SK-N-SH (cell line): ENCODE results near the gene ARF1. TPM values are rescaled to one million over a fixed set of nuclear protein-coding genes. Genes with fewer than 3 reads are reported as not detected.

Source experiments
- CTCF ChIA-PET: fragments of 300-600, 350-600 bp; formaldehyde crosslinking; extraction: SDS; loops from one replicate; lab custom pipeline; 2021; lab: Yijun Ruan, JAX
- POLR2A ChIA-PET: fragments of 350-600 bp; sonication (Branson Sonifier 250); formaldehyde crosslinking; extraction: SDS; loops from one replicate; lab custom pipeline; 2020; ENCODE audit warnings: antibody characterized with exemption, inconsistent platforms; lab: Yijun Ruan, JAX
- DNase-seq: peaks from one replicate; pipeline ENCODE4 v3.0.0; 2012
- H2AFZ ChIP-seq: fragments of 200-600 bp; sonication (generic); 2 replicates; pipeline ENCODE4 v1.8.1; 2016; ENCODE audit warnings: antibody characterized with exemption, mild to moderate bottlenecking, low read depth
- H3F3A ChIP-seq: fragments of 200-600 bp; sonication (generic); replicated peaks from 2 replicates; pipeline ENCODE3; 2016; ENCODE audit warnings: antibody characterized with exemption, mild to moderate bottlenecking; ENCODE audit not compliant: insufficient read depth
- H3K27ac ChIP-seq, 2 experiments: fragments of 200-500 bp in 1 of 2; fragments of 200-600 bp in 1 of 2; sonication (Bioruptor generic) in 1 of 2; sonication (generic), shearing (Covaris generic) in 1 of 2; 2 replicates each; pipeline versions ENCODE4 v1.5.1 to v1.6.1; 2014 to 2016; ENCODE audit warnings: low read depth in 2 of 2, inconsistent platforms in 1 of 2, low read length in 1 of 2, mild to moderate bottlenecking in 1 of 2, mixed read lengths in 1 of 2
- H3K27me3 ChIP-seq: fragments of 200-600 bp; sonication (generic), shearing (Covaris generic); 2 replicates; pipeline ENCODE4 v1.6.1; 2016; ENCODE audit warnings: mixed run types; ENCODE audit not compliant: insufficient read depth
- H3K36me3 ChIP-seq, 2 experiments: fragments of 200-500 bp in 1 of 2; fragments of 200-600 bp in 1 of 2; sonication (Bioruptor generic) in 1 of 2; sonication (generic) in 1 of 2; replicated peaks in 1 of 2; 2 replicates each; pipeline versions ENCODE3 to v1.5.1; 2014 to 2016; ENCODE audit warnings: low read length in 1 of 2, mild to moderate bottlenecking in 1 of 2; ENCODE audit not compliant: insufficient read depth in 2 of 2, control insufficient read depth in 1 of 2
- H3K4me1 ChIP-seq, 2 experiments: fragments of 200-500 bp in 1 of 2; fragments of 200-600 bp in 1 of 2; sonication (Bioruptor generic) in 1 of 2; sonication (generic), shearing (Covaris generic) in 1 of 2; 2 replicates each; pipeline versions ENCODE4 v1.5.1 to v1.6.1; 2014 to 2016; ENCODE audit warnings: low read depth in 1 of 2, low read length in 1 of 2, mixed run types in 1 of 2; ENCODE audit not compliant: insufficient read depth in 2 of 2, control insufficient read depth in 1 of 2
- H3K4me2 ChIP-seq: fragments of 200-600 bp; sonication (generic), shearing (Covaris generic); 2 replicates; pipeline ENCODE4 v1.6.1; 2017; ENCODE audit warnings: mixed run types
- H3K4me3 ChIP-seq, 2 experiments: fragments of 200-500 bp in 1 of 2; fragments of 200-600 bp in 1 of 2; sonication (Bioruptor generic) in 1 of 2; sonication (generic), shearing (Covaris generic) in 1 of 2; 2 replicates each; pipeline versions ENCODE4 v1.5.1 to v1.8.1; 2014 to 2016; ENCODE audit warnings: low read depth in 2 of 2, inconsistent platforms in 1 of 2, low read length in 1 of 2, mild to moderate bottlenecking in 1 of 2, mixed read lengths in 1 of 2, moderate library complexity in 1 of 2
- H3K79me2 ChIP-seq: fragments of 200-600 bp; sonication (generic); 2 replicates; pipeline ENCODE4 v1.8.1; 2017; ENCODE audit warnings: mild to moderate bottlenecking; ENCODE audit not compliant: insufficient read depth
- H3K9ac ChIP-seq: fragments of 200-600 bp; sonication (generic); 2 replicates; pipeline ENCODE4 v1.6.1; 2017; ENCODE audit warnings: mixed run types
- H3K9me2 ChIP-seq: fragments of 200-600 bp; sonication (generic); 2 replicates; pipeline ENCODE4 v1.6.1; 2017; ENCODE audit warnings: mixed run types
- H3K9me3 ChIP-seq: fragments of 200-600 bp; sonication (generic); 2 replicates; pipeline ENCODE4 v1.6.1; 2017; ENCODE audit warnings: mixed run types, mild to moderate bottlenecking, moderate library complexity
- H4K20me1 ChIP-seq: fragments of 200-600 bp; sonication (generic); 2 replicates; pipeline ENCODE4 v1.6.1; 2017; ENCODE audit warnings: mild to moderate bottlenecking, mixed run types; ENCODE audit not compliant: insufficient read depth
- CHD2 ChIP-seq: fragments of 150-350 bp; IDR thresholded peaks from 2 replicates; pipeline ENCODE4 v1.6.1; 2018; ENCODE audit warnings: low read length; ENCODE audit not compliant: partially characterized antibody
- ELF1 ChIP-seq: IDR thresholded peaks from 2 replicates; pipeline ENCODE4 v1.4.0; 2012
- EZH2phosphoT487 ChIP-seq: fragments of 200-600 bp; sonication (generic); IDR thresholded peaks from 2 replicates; pipeline ENCODE4 v1.6.1; 2017; ENCODE audit warnings: low read depth, mixed run types, mild to moderate bottlenecking, antibody characterized with exemption, moderate library complexity, borderline replicate concordance
- GABPA ChIP-seq: IDR thresholded peaks from 2 replicates; pipeline ENCODE4 v1.4.0; 2012; ENCODE audit warnings: low read depth, mild to moderate bottlenecking
- JUND ChIP-seq: IDR thresholded peaks from 2 replicates; pipeline ENCODE4 v1.4.0; 2012
- MEF2A ChIP-seq: IDR thresholded peaks from 2 replicates; pipeline ENCODE4 v1.4.0; 2012; ENCODE audit warnings: low read depth, borderline replicate concordance
- MXI1 ChIP-seq: IDR thresholded peaks from 2 replicates; pipeline ENCODE4 v1.6.1; 2012; ENCODE audit warnings: mild to moderate bottlenecking, low read depth, low read length, improper control_type of control experiment
- NFIC ChIP-seq: IDR thresholded peaks from 2 replicates; pipeline ENCODE4 v1.4.0; 2012; ENCODE audit warnings: borderline replicate concordance
- POLR2AphosphoS5 ChIP-seq: IDR thresholded peaks from 2 replicates; pipeline ENCODE4 v1.6.1; 2012; ENCODE audit warnings: low read depth, low read length
- RAD21 ChIP-seq: IDR thresholded peaks from 2 replicates; pipeline ENCODE4 v1.6.1; 2012; ENCODE audit warnings: mild to moderate bottlenecking, low read length
- SIN3A ChIP-seq: IDR thresholded peaks from 2 replicates; pipeline ENCODE4 v1.6.1; 2012; ENCODE audit warnings: low read depth, mild to moderate bottlenecking, low read length, moderate library complexity, borderline replicate concordance
- TAF1 ChIP-seq: IDR thresholded peaks from 2 replicates; pipeline ENCODE4 v1.6.1; 2012; ENCODE audit warnings: low read depth, mild to moderate bottlenecking, low read length, moderate library complexity, borderline replicate concordance
- USF1 ChIP-seq: IDR thresholded peaks from 2 replicates; pipeline ENCODE4 v1.4.0; 2012; ENCODE audit warnings: low read depth, borderline replicate concordance
- WGBS: methylation state at CpG from one replicate; pipeline ENCODE4 v1.1.6; 2017; ENCODE audit warnings: low lambda C conversion rate; 5-methylcytosine and 5-hydroxymethylcytosine counted together
- polyA plus RNA-seq, 3 experiments: library from polyadenylated mRNA; depleted of rRNA; stranded (reverse); fragments of >200 nt; gene quantifications; 2 replicates each; pipeline ENCODE4 v1.2.3, GENCODE V29; 2012
- TF ChIP-seq, protein P1 (sequence below): fragments of 150-350 bp; IDR thresholded peaks from 2 replicates; pipeline ENCODE4 v1.6.1; 2017; ENCODE audit warnings: antibody characterized with exemption, low read length, low read depth, borderline replicate concordance
- TF ChIP-seq, protein P2 (sequence below): IDR thresholded peaks from 2 replicates; pipeline ENCODE4 v1.4.0; 2012; ENCODE audit warnings: low read depth, borderline replicate concordance
- TF ChIP-seq, protein P3 (sequence below): fragments of 150-350 bp; IDR thresholded peaks from 2 replicates; pipeline ENCODE4 v1.6.1; 2016; ENCODE audit warnings: mild to moderate bottlenecking, low read depth, low read length
- TF ChIP-seq, protein P4 (sequence below): IDR thresholded peaks from 2 replicates; pipeline ENCODE4; 2012
- TF ChIP-seq, protein P5 (sequence below): IDR thresholded peaks from 2 replicates; pipeline ENCODE4 v1.4.0; 2012; ENCODE audit warnings: low read depth

ARF1 gene
- polyA plus RNA-seq, 1 of the 3 experiments (the other 2 are of a cell fraction) = 713 TPM

- Histone ChIP-seq H3K79me2 (no peaks in the 10 kb centered on the region), H3K4me2 (no peak overlapping the region), H3K9me2 (no peaks in the 10 kb centered on the region), H4K20me1 (no peaks in the 10 kb centered on the region), H3K27ac (no peak overlapping the region), H3K9ac (no peak overlapping the region), H3K4me3 (no peak overlapping the region), H3F3A (no peaks in the 10 kb centered on the region), H3K4me1 (no peaks in the 10 kb centered on the region), H3K27me3 (peaks cover 9% of the 10 kb centered on the region; the same call in 1 of the 2 replicates), H2AFZ (no peak overlapping the region), H3K36me3 (no peaks in the 10 kb centered on the region), H3K9me3 (no peaks in the 10 kb centered on the region)
- TF ChIP-seq EZH2phosphoT487 = no peak
- TF ChIP-seq CHD2 = no peak
- TF ChIP-seq, protein P1, sequence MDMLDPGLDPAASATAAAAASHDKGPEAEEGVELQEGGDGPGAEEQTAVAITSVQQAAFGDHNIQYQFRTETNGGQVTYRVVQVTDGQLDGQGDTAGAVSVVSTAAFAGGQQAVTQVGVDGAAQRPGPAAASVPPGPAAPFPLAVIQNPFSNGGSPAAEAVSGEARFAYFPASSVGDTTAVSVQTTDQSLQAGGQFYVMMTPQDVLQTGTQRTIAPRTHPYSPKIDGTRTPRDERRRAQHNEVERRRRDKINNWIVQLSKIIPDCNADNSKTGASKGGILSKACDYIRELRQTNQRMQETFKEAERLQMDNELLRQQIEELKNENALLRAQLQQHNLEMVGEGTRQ = no peak
- TF ChIP-seq, protein P2, sequence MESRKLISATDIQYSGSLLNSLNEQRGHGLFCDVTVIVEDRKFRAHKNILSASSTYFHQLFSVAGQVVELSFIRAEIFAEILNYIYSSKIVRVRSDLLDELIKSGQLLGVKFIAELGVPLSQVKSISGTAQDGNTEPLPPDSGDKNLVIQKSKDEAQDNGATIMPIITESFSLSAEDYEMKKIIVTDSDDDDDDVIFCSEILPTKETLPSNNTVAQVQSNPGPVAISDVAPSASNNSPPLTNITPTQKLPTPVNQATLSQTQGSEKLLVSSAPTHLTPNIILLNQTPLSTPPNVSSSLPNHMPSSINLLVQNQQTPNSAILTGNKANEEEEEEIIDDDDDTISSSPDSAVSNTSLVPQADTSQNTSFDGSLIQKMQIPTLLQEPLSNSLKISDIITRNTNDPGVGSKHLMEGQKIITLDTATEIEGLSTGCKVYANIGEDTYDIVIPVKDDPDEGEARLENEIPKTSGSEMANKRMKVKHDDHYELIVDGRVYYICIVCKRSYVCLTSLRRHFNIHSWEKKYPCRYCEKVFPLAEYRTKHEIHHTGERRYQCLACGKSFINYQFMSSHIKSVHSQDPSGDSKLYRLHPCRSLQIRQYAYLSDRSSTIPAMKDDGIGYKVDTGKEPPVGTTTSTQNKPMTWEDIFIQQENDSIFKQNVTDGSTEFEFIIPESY = no peak
- TF ChIP-seq USF1 = no peak
- TF ChIP-seq, protein P3, sequence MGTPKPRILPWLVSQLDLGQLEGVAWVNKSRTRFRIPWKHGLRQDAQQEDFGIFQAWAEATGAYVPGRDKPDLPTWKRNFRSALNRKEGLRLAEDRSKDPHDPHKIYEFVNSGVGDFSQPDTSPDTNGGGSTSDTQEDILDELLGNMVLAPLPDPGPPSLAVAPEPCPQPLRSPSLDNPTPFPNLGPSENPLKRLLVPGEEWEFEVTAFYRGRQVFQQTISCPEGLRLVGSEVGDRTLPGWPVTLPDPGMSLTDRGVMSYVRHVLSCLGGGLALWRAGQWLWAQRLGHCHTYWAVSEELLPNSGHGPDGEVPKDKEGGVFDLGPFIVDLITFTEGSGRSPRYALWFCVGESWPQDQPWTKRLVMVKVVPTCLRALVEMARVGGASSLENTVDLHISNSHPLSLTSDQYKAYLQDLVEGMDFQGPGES = no peak
- TF ChIP-seq MXI1 = no peak
- TF ChIP-seq, protein P4, sequence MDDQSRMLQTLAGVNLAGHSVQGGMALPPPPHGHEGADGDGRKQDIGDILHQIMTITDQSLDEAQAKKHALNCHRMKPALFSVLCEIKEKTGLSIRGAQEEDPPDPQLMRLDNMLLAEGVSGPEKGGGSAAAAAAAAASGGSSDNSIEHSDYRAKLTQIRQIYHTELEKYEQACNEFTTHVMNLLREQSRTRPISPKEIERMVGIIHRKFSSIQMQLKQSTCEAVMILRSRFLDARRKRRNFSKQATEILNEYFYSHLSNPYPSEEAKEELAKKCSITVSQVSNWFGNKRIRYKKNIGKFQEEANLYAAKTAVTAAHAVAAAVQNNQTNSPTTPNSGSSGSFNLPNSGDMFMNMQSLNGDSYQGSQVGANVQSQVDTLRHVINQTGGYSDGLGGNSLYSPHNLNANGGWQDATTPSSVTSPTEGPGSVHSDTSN = no peak
- TF ChIP-seq RAD21 = no peak
- TF ChIP-seq JUND = no peak
- no peak for TF ChIP-seq POLR2AphosphoS5
- no peak for TF ChIP-seq ELF1
- no peak for TF ChIP-seq NFIC
- TF ChIP-seq, protein P5, sequence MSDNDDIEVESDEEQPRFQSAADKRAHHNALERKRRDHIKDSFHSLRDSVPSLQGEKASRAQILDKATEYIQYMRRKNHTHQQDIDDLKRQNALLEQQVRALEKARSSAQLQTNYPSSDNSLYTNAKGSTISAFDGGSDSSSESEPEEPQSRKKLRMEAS = no peak
- TF ChIP-seq SIN3A = no peak
- TF ChIP-seq MEF2A = no peak
- no peak for TF ChIP-seq GABPA
- no peak for TF ChIP-seq TAF1
- POLR2A ChIA-PET = no interaction called here
- 0% methylated on average over 2 of the region's 2 CpGs for WGBS
- CTCF ChIA-PET = no interaction called here
- DNase-seq = no peak
These were observed 41.2 kb upstream of the ARF1 start for GRCh38 chr1:228041316-228041715.
